Hepatocyte (in vitro differentiated cells): Measurements from ENCODE around the gene MAN1B1. TPM values are rescaled to one million over a fixed set of nuclear protein-coding genes. Genes with fewer than 3 reads are reported as not detected.

ENCODE experiments used
- DNase-seq: peaks from one replicate; pipeline ENCODE4 v3.0.0-alpha.2; 2016; ENCODE audit warnings: low spot score
- H2AFZ ChIP-seq: fragments of 200-600 bp; sonication (generic); 2 replicates; pipeline ENCODE4 v1.6.0; 2016; ENCODE audit warnings: antibody characterized with exemption, mild to moderate bottlenecking
- H3K27ac ChIP-seq: fragments of 200-600 bp; sonication (generic); 2 replicates; pipeline ENCODE4 v1.5.1; 2016; ENCODE audit warnings: mild to moderate bottlenecking
- H3K27me3 ChIP-seq: fragments of 200-600 bp; sonication (generic); 2 replicates; pipeline ENCODE4 v1.6.1; 2016
- H3K36me3 ChIP-seq: fragments of 200-600 bp; sonication (generic); replicated peaks from 2 replicates; pipeline ENCODE4 v1.5.1; 2016; ENCODE audit warnings: low read depth; ENCODE audit not compliant: insufficient read depth
- H3K4me1 ChIP-seq: fragments of 200-600 bp; sonication (generic); 2 replicates; pipeline ENCODE4 v1.5.1; 2016; ENCODE audit warnings: mild to moderate bottlenecking, moderate library complexity; ENCODE audit not compliant: insufficient read depth
- H3K4me2 ChIP-seq: fragments of 200-600 bp; sonication (generic); 2 replicates; pipeline ENCODE4 v1.6.0; 2016
- H3K4me3 ChIP-seq: fragments of 200-600 bp; sonication (generic); 2 replicates; pipeline ENCODE4 v1.5.1; 2016; ENCODE audit warnings: mild to moderate bottlenecking
- H3K79me2 ChIP-seq: fragments of 200-600 bp; sonication (generic); 2 replicates; pipeline ENCODE4 v1.6.0; 2017; ENCODE audit warnings: mild to moderate bottlenecking
- H3K9me2 ChIP-seq: fragments of 200-600 bp; sonication (generic); replicated peaks from 2 replicates; pipeline ENCODE4 v1.6.0; 2017; ENCODE audit warnings: mild to moderate bottlenecking; ENCODE audit not compliant: insufficient read depth
- H3K9me3 ChIP-seq: fragments of 200-600 bp; sonication (generic); 2 replicates; pipeline ENCODE4 v1.5.1; 2016; ENCODE audit warnings: low read depth, mild to moderate bottlenecking
- H4K20me1 ChIP-seq: fragments of 200-600 bp; sonication (generic); 2 replicates; pipeline ENCODE4 v1.6.0; 2016; ENCODE audit warnings: mild to moderate bottlenecking; ENCODE audit not compliant: insufficient read depth, poor library complexity, severe bottlenecking
- EZH2 ChIP-seq: fragments of 200-600 bp; sonication (generic); IDR thresholded peaks from 2 replicates; pipeline ENCODE4 v1.6.1; 2016; ENCODE audit warnings: antibody characterized with exemption, mild to moderate bottlenecking, borderline replicate concordance
- EZH2phosphoT487 ChIP-seq: fragments of 200-600 bp; sonication (generic); IDR thresholded peaks from one replicate; pipeline ENCODE4 v1.6.1; 2018; ENCODE audit warnings: antibody characterized with exemption, mild to moderate bottlenecking, low read depth, moderate library complexity; ENCODE audit not compliant: unreplicated experiment, severe bottlenecking
- WGBS: methylation state at CpG from one replicate; pipeline ENCODE4 v1.1.6; 2016; ENCODE audit warnings: low lambda C conversion rate; ENCODE audit errors: missing lambda C conversion rate; 5-methylcytosine and 5-hydroxymethylcytosine counted together
- polyA plus RNA-seq: library from polyadenylated mRNA; unstranded; fragments of >200 nt; fragmentation: Nextera tagmentation; extraction: Ambion mirVana; gene quantifications from 2 replicates; pipeline ENCODE4 v1.2.1, GENCODE V29; 2016
- total RNA-seq: library from RNA; depleted of rRNA; stranded (reverse); fragments of >200 nt; gene quantifications from 2 replicates; pipeline ENCODE4 v1.2.3, GENCODE V29; 2014
- TF ChIP-seq, protein P1 (sequence below): fragments of 200-600 bp; sonication (generic); IDR thresholded peaks from 2 replicates; pipeline ENCODE4 v1.5.1; 2016; ENCODE audit warnings: antibody characterized with exemption, mild to moderate bottlenecking; ENCODE audit not compliant: poor library complexity

The MAN1B1 gene
- total and polyA plus RNA-seq, 2 experiments from 2014 or later = 60.8 to 94.2 TPM

DNA sequence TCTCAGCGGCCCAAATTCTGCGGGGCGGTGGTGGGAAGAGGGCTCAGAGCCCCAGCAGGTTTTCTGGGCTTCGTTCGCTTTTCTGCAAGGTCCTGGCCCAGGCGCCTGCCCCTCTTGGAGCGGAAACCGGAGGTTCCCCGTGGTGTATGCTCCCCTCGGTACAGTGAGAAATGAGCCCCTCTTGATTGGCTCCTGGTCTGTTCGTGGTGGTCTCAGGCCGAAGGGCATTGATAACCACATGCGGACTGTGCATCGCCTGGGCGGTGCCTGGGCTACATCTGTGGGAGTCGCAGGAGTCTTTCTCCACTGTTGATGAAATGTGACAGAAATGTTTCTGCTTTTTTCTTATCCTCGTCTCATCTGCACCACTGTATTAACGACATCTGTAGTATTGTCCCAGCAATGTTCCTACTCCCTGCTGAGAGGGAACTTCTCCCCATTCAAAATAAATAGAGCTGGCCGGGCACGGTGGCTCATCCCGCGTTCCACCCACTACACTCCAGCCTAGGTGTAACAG is 682 bp downstream of the MAN1B1 start:
- H3K4me3 ChIP-seq = peak overlapping the region; percentile 37
- no peak for DNase-seq
- TF ChIP-seq EZH2 = no peak
- no peak for TF ChIP-seq EZH2phosphoT487
- TF ChIP-seq, protein P1, sequence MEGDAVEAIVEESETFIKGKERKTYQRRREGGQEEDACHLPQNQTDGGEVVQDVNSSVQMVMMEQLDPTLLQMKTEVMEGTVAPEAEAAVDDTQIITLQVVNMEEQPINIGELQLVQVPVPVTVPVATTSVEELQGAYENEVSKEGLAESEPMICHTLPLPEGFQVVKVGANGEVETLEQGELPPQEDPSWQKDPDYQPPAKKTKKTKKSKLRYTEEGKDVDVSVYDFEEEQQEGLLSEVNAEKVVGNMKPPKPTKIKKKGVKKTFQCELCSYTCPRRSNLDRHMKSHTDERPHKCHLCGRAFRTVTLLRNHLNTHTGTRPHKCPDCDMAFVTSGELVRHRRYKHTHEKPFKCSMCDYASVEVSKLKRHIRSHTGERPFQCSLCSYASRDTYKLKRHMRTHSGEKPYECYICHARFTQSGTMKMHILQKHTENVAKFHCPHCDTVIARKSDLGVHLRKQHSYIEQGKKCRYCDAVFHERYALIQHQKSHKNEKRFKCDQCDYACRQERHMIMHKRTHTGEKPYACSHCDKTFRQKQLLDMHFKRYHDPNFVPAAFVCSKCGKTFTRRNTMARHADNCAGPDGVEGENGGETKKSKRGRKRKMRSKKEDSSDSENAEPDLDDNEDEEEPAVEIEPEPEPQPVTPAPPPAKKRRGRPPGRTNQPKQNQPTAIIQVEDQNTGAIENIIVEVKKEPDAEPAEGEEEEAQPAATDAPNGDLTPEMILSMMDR = no peak
- 10% methylated on average over 22 of the region's 22 CpGs for WGBS
- no peaks in the 10 kb centered on the region for H3K9me3 ChIP-seq
- no peaks in the 10 kb centered on the region for H3K27me3 ChIP-seq
- H3K9me2 ChIP-seq = no peaks in the 10 kb centered on the region
- H3K36me3 ChIP-seq = no peaks in the 10 kb centered on the region
- peak overlapping the region; percentile 52 for H2AFZ ChIP-seq
- peaks cover 23% of the 10 kb centered on the region for H3K79me2 ChIP-seq
- H3K27ac ChIP-seq = peak overlapping the region; percentile 83
- peak overlapping the region; percentile 86 for H3K4me2 ChIP-seq
- H3K4me1 ChIP-seq = peaks cover 17% of the 10 kb centered on the region
- no peaks in the 10 kb centered on the region for H4K20me1 ChIP-seq

DNA sequence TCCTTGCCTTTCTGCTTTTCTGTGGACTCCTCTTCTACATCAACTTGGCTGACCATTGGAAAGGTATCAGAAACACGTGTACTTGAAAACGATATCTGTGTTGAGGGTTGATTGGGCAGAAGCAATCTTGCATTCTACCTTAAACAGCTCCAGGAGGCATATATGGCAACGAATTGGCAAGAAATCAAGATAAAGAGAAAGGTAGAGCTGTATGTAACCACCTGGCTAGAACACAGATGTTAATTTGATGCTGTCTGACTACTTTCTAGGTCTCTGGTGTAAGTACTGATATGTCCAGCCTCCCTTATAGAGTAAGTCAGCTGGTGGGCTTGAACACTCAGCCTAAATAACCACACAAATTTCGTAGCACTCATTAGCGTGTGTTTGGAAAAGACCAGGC is 1.3 kb downstream of the MAN1B1 start:
- Histone ChIP-seq H3K4me1 (peaks cover 16% of the 10 kb centered on the region), H3K36me3 (no peaks in the 10 kb centered on the region), H3K79me2 (peaks cover 23% of the 10 kb centered on the region), H3K4me2 (peak overlapping the region; percentile 86), H3K9me2 (no peaks in the 10 kb centered on the region), H3K9me3 (no peaks in the 10 kb centered on the region), H3K4me3 (no peak overlapping the region), H4K20me1 (no peaks in the 10 kb centered on the region), H2AFZ (no peak overlapping the region), H3K27ac (no peak overlapping the region), H3K27me3 (no peaks in the 10 kb centered on the region)
- TF ChIP-seq EZH2phosphoT487 = no peak
- TF ChIP-seq, protein P1 = no peak
- TF ChIP-seq EZH2 = no peak
- 93% methylated on average over 5 of the region's 5 CpGs for WGBS
- DNase-seq = no peak

DNA sequence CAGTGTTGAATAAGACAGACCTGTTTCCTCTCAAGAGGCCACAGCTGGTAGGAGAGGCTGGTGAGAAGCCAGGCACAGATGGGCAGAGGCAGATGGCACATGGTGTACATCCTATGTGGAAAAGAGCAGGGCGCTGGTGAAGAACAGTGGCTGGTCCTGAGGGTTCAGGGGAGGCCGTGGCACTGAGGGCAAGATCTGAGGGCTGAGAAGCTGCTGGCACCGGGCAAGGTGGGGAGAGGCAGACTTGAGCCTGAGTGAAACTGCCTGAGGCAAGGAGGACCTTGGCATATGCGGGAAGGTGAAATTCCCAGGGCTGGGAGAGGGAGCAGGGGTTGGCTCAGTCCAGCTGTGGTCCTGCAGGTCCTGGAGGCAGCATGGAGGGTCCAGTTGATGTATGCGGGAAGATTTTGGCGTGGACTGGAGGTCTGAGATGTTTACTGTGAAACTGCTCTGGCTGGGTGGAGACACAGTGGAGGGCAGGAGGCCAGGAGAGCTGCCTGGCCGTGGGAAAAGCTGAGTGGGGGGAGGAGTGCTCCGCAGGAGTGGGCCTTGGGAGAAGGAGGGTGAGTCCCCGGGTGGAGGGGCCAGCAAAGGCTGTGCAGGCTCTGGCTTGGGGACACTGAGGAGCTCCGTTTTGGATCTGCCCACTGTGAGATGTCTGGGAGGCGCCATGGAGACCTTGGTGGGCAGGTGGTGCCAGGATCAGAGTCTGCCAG is 2.6 kb downstream of the MAN1B1 start:
- Histone ChIP-seq H3K79me2 (peaks cover 23% of the 10 kb centered on the region), H2AFZ (no peak overlapping the region), H3K27ac (no peak overlapping the region), H3K4me3 (no peak overlapping the region), H3K9me3 (no peaks in the 10 kb centered on the region), H4K20me1 (no peaks in the 10 kb centered on the region), H3K9me2 (no peaks in the 10 kb centered on the region), H3K27me3 (no peaks in the 10 kb centered on the region), H3K4me2 (no peak overlapping the region), H3K4me1 (peaks cover 14% of the 10 kb centered on the region), H3K36me3 (no peaks in the 10 kb centered on the region)
- TF ChIP-seq EZH2phosphoT487 (no peak), EZH2 (no peak)
- TF ChIP-seq, protein P1 = no peak
- no peak for DNase-seq
- WGBS = 90% methylated on average over 11 of the region's 11 CpGs
